ENCODE data around the gene MACROD1.

DNA sequence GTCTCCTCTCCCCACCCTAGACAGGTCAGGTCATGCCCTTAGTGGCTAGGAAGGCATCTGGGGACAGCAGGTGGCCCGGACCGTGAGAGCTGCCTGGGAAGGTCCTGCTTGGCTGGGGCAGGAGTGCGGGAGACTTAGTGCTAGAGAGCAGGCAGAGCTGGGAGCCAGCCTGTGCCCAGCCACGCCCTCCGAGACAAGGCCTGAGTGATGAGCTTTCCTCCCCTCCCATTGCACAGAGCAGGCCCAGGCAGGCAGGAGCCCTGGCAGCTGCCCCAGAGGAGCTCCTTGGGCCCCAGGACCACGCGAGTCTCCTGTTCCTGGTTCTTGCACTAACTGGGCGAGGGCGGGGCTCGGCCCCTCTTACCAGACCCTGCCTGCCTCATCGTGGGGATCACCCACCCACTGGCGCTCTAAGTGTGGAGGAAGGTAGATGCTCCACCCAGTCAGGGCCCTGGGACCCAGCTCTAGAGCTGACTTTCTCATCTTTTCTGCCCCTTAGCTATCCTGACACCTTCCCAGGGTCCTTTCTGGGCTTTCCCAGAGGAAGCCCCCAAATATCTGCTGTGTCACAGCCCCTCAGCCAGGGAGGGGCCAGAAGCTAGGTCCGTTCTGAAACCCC, 44.9 kb downstream of the MACROD1 start:
- TF ChIP-seq, protein P1, sequence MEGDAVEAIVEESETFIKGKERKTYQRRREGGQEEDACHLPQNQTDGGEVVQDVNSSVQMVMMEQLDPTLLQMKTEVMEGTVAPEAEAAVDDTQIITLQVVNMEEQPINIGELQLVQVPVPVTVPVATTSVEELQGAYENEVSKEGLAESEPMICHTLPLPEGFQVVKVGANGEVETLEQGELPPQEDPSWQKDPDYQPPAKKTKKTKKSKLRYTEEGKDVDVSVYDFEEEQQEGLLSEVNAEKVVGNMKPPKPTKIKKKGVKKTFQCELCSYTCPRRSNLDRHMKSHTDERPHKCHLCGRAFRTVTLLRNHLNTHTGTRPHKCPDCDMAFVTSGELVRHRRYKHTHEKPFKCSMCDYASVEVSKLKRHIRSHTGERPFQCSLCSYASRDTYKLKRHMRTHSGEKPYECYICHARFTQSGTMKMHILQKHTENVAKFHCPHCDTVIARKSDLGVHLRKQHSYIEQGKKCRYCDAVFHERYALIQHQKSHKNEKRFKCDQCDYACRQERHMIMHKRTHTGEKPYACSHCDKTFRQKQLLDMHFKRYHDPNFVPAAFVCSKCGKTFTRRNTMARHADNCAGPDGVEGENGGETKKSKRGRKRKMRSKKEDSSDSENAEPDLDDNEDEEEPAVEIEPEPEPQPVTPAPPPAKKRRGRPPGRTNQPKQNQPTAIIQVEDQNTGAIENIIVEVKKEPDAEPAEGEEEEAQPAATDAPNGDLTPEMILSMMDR (IDR thresholded peaks at IDR 0.05) = no peak
- no peak for TF ChIP-seq ZFX (IDR thresholded peaks at IDR 0.05; ENCODE audit: borderline replicate concordance)
